ENCODE results near the gene CEP19.
"Not testable (repeated sequence)": the region's sequence is repeated elsewhere in the genome, so short reads cannot be mapped to it uniquely, and the experiment has no call there.

Gene CEP19, protein sequence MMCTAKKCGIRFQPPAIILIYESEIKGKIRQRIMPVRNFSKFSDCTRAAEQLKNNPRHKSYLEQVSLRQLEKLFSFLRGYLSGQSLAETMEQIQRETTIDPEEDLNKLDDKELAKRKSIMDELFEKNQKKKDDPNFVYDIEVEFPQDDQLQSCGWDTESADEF

DNA sequence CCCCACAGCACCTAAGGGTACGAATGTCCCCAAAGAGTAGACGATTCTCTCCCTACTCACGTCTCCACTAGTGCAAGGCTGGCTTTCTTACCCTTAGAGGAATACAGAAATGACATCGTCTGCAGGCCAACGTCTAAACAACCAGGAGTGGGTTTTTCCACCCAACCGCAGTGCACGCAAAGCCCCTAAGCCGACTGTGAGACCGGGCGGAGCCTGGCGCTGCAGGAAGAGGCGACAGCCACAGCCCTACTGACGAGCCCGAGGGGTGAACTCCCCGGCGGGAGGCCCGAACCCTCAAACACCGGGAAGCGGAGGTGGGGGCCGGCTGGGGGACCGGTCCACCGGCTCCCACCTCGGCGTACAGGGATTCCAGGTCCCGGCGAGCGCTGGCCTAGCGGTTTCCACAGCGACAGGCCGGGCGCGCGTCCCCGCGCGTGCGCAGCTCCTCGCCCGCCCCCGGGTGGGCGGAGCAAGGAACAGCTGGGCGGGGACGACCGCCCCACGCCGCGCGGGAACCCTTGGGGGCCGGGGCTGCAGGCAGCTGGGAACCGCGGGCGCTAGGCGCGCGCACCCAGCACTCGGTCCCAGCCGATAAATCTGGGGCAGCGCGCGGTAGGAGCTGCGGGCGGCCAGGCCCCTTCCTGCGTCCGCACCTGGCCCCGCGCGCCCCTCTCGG is at the start of gene CEP19, which contains the start of gene PIGX:
Gene CEP19 (minus strand): TSS at position 413 of the 676 bp plus-strand sequence. CDS start 3,593 bp downstream, outside the sequence.
Gene PIGX (plus strand): TSS at position 540 of the 676 bp plus-strand sequence.
- peak; percentile 64 for DNase-seq

DNA sequence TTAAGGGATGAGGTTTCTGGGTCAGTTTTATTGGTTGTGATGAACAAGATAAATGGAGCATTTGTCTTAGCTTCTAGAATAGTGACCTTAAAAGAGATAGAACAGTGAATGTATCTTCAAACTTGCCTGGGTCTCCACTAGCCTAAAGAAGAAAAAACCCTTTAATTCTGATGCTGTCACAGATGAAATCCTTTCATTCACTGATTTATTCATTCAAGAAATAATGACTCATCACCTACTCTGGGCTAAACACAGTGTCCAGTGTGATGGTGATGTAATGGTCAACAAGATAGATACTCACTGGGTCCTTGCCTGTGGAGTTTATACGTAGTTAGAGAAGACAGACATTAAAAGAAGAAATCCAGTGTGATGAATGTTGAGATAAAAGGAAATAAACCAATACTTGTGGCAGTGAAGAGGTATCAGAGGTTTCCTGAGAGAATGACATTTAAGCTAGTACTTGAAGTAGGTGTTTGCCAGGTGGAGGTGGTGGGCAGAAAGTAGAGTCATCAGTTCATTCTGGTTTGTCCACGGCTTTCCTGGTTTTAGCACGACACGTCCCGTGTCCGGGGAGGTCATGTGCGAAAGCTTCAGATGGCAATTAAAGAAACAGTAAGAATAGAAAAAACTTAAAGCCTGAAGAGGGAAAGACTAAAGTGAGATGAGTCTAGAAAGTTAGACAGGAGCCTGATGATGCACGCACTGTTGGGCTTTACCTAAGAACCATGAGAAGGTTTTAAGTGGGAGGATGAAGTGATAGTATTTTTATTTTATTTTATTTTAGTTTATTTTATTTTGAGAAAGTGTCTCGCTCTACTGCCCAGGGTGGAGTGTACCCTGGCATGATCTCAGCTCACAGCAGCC is 46.1 kb upstream of the CEP19 start:
- no peak for DNase-seq

DNA sequence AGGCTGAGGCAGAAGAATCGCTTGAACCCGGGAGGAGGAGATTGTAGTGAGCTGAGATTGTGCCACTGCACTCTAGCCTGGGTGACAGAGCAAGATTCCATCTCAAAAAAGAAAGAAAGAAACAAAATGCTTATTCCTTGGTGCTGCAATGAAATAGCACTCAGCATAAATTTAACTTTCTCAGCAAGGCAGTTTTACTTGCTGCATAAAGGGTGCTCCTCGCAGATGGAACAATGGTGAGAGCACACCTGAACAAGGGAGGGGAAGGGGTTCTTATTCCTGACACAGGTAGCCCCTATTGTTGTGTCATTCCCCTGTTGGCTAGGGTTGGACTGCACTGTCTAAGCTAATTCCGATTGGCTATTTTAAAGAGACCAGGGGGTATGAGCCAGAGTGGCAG is 44.7 kb upstream of the CEP19 start:
- no peak for DNase-seq

DNA sequence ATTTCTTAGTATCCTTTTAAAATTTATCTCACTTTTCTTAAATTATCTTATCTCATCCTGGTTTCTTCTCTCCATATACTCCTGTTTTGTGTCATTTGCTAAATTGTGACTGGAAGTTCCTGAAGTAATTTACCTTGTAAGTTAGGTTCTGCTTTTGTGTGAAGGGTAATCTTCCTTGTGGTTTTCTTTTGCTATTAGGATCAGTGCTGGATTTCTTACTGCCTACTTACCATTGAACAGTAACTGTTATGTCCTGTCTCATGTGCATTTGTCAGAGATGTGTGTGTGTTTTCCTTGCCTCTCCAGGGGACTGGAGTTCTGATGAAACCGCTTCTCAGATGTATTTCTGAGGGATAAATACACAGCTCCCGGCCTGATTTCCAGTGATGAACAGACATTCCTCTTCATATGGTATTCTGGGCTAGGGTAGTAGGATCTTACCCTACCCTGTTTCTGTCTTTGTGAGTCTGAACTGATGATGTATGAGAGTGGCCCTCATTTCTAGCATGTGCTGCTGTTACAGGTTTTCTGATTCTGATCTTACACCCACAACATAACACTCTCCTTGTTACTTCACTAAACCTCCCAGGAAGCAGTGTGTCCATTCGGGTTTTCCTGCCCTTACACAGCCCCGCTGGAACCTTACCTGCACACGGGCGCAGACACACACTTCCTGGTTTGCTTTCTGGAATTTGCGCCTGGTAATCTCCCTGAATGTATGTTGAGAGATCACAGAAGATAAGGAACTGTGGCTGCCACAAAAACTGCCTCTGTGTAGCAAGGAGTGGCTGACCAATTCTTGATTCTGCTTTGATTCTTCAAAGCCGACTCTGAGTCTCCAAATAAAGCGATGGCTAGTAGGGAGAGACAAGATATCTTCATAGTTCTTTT is 42.3 kb upstream of the CEP19 start:
- no peak for DNase-seq

DNA sequence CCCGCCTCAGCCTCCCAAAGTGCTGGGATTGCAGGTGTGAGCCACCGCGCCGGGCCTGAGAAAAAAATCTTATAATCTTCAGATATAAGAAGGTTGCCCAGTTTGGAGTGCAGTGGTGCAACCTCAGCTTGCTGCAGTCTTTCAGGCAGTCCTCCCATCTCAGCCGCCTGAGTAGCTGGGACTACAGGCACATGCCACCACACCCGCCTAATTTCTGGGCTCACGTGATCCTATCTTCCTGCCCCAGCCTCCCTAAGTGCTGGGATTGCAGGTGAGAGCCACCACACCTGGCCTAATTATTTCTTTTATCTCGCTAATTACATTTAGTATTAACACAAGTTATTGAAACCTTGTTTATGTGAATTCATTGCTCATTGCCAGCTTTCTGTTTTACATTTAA is 41.2 kb upstream of the CEP19 start:
- DNase-seq = no peak

DNA sequence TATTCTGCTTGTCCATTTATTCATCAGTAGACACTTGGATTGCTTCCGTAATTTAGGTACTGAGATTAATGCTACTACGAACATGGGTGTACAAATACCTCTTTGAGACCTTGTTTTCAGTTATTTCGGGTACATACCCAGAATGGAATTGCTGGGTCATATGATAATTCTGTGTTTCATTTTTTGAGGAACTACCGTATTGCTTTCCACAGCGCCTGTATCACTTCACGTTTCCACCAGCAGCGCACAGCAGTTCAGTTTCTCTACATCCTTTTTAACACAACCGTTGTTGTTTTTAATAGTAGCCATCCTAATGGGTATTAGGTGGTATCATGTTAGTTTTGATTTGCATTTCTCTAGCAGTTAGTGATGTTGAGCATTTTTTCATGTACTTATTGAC is 37.1 kb upstream of the CEP19 start:
- no peak for DNase-seq

DNA sequence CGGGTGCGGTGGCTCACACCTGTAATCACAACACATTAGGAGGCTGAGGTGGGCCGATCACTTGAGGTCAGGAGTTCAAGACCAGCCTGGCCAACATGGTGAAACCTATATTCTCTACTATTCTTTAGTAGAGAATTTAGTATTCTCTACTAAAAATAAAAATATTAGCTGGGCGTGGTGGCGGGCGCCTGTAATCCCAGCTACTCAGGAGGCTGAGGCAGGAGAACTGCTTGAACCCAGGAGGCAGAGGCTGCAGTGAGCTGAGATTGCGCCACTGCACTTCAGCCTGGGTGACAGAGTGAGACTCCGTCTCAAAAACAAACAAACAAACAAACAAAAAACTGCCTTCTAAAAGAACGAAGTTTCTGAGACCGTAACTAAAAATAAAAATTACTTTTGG is 31.5 kb upstream of the CEP19 start:
- not testable (repeated sequence) for DNase-seq

DNA sequence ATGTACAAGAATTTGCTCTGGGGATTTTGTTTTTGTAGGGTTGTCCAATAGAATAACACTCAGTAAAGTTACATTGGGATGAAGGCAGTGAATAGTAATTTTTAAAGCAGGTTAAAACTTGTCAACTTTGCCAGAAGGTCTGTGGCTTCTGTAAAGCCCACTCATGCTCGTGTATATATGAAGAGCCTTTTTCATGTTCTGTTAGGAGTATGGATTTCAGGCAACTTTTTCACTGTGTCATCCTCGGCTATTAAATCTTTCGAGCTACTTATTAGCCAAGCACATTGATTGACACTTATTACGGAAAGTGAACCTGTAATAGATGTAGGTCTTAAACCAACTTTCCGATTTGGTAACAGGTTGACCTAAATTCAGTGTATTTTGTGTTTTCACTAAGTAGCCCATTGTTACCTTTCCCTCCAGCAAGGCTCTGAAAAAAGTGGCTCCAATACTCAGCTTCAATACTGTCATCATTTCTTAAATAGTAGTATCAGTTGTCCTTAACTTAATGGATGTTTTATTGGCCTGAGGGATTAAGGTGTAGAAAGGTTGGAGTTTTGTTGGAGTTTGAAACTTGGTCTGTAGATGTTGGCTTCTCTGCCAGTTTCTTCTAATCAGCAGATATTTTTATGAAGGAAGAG is 29.3 kb upstream of the CEP19 start:
- no peak for DNase-seq

DNA sequence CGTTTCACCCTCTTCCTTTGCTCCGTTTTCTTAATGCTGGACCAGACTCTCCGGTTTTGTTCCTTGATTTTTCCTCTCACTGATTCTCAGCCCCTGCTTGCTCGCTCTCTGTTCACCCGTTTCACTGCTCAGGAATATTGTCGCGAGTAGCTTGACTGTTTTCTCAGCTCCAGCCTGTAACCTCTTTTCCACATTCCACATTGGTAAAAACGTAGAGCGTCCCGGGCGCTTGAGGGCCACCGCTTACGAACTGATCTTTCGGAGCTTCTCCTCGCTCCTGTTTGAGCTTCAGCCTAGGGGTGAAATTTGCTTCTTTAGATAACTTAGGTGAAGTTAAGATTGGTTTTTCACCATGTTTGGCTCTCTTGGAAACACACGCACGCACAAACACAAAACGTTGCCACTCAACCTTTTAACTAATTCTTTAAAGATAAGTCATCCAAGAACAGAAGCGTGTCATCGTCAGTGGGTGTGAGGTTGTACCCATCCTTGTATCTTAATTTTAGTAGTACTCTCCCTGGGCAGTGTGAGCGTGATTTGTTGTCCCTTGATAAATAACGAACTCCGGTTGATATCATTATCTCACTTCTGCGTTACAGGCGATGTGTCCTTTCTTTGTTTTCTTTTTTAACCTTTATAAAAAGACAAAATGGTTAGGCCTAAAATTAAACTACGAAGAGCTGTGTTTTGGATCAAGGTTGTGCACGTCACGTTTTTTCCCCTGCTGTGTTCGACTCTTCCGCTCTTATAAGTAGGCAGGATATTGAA is 28.6 kb upstream of the CEP19 start:
- DNase-seq = no peak

DNA sequence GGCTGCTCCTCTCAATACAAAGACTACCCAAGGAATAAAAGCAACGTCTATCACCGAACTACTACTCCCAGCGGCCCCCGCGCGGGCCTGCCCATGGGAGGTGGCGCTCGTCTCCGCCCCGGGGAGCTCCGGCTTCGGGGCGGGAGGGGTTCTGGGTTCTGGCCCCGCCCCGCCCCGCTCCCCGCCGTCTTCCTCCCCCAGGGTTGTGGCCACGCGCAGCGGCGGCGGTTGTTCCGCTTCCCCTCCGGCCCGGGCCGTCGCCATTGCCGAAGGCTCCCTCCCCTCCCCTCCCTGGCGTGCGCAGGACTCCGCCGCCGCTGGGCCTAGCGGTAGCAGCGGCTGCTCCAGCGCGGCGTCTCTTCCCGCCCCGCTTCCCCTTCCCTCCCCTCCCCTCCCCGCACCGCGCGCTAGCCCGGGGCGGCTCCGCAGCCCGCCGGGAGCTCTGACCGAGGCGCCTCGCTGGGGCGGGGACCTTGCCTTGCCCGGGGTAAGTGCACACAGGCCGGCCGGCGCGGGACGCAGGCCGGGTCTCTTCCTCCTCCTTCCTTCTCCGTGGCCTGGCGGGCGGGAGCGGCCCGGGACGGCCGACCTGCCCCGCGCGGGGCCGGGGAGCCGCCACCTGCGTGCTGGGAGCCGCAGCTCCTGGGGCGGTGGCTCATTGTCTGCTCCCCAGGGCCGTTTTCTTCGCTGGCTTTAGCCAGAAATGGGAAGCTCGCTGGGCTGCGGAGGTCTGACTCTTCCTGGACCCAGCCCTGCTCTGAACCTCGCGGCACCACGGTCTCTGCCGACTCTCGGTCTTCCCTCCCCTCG is 27.8 kb upstream of the CEP19 start, which contains the start of gene PAK2:
Gene PAK2 (plus strand): TSS at position 187 of the 810 bp plus-strand sequence. CDS start 42,790 bp downstream, outside the sequence.
- peak; percentile 93 for DNase-seq

DNA sequence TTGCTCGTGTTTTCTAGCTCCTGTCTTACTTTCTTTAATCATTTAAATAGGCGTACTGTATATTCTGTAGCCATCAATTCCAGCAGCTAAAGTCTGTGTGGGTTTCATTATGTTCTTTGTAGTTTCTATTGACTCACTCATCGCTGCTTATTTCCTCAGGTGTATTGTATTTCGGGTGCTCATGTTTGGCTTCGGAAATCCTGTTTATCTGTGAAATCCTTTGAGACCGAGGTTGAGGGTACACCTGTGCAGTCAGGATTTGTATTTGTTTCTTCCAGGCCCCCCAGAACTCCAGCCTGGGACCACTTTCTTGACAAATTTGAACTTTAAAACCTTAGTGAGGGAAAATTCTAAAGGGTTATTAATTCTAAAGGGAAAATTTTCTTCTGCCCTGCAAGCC is 25.6 kb upstream of the CEP19 start:
- DNase-seq = no peak

DNA sequence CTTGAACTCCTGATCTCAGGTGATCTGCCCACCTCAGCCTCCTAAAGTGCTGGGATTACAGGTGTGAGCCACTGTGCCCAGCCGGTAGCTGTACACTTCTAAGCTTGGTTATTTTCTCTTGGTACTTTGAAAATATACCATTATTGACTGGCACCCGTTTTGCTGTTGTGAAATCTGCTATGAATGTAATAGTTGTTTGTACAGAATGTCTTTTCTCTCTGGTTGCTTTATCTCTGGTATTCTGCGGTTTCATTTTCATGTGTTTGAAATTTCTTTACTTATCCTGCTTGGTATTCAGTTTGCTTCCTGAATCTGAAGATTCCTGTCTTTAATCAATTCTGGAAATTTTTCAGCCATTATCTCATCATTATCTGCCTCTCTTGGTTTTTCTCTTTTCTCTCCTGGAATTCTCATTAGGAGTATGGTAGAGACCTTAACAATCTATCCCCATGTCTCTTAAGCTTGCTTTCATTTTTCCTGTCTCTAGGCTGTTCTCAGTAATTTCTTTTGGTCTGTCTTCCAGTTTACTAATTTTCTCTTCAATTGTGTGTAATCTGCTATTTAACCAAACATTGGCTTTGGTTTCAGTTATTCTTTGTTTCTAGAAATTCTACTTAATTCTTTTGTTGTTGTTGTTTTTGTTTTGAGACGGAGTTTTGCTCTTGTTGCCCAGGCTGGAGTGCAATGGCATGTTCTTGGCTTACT is 24.8 kb upstream of the CEP19 start:
- no peak for DNase-seq

DNA sequence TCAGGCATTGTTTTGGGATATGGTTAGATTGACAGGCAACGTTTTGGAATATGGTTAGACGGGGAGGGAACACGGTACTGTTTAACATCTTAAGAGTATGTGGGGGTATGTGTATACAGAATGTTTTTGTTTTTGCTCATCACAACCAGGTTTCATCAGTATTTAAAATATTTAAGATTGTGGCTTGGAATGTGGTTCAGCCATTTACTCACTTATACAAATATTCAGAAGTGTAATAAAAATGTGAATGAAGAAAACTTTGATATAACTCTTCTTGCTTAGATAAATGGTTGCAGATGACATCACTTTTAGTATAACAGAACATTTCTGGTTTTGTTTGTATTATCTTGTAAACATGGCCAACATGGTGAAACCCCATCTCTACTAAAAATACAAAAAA is 23.7 kb upstream of the CEP19 start:
- no peak for DNase-seq

DNA sequence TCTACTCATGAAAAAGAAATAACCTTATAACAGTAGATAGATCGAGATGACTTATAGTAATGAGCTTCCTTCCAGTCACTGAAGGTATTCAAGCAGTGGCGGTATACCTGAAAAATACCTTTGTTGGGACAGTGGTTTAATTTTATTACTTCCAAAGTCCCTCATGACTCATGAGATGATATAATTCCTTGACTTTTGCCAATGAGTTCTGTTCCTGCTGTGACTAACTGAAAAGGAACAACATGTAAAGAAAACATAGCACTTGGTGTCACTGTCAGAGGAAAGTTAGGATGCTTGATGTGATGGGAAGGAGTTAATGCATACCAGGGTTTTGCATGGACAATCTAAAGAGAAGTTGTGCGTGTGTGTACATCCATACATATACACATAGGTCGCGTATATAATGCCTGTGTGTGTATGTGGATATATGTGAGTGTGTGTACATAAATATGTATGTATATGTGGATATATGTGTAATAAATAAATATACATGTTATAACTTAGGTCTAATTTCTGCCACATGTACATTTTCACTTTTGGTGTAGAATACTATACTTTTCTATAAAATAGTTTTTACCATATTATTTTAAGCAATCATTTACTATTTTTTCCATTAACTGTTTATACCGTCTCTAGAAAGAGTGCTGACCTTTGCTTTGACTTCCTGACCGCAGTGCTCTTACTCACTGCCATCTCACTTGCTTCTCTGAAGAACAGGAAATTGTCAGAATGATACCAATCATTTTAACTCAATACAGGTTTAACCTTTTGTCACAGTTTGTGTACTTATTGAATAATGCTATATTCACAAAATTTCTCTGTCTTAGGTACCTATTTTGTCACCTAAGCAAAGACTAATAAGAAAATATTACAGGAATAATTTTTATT is 15.0 kb upstream of the CEP19 start:
- DNase-seq = no peak

DNA sequence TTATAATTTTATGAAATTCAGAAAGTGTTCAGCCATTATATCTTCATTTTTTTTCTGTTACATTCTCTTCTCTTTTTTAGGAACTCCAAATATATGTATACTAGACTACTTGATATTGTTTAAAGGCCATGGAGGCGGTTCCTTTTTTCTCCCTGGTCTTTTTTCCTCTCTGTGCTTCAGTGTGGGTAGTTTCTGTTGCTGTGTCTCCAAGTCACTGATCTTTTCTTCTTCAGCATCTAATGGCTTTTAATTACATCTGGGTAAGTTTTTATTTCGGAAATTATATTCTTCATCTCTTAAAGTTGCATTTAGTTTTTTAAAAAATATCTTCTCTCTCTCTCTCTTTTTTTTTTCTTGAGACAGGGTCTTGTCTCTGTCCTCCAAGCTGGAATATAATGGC is 9.0 kb upstream of the CEP19 start:
- no peak for DNase-seq

DNA sequence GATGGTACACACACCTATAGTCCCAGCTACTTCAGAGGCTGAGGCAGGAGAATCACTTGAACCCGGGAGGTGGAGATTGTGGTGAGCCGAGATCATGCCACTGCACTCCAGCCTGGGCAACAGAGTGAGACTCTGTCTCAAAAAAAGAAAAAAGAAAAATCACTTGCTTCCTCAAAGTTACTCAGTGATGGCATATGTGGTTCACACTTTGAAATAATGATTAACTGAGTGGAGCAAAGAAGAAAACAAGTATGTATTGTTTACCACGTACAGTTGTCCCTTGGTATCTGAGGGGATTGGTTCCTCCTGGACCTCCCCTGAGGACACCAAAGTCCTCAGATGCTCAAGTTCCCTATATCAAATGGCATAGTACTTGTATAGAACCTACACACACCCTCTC is 5.1 kb upstream of the CEP19 start:
- DNase-seq = not testable (repeated sequence)

DNA sequence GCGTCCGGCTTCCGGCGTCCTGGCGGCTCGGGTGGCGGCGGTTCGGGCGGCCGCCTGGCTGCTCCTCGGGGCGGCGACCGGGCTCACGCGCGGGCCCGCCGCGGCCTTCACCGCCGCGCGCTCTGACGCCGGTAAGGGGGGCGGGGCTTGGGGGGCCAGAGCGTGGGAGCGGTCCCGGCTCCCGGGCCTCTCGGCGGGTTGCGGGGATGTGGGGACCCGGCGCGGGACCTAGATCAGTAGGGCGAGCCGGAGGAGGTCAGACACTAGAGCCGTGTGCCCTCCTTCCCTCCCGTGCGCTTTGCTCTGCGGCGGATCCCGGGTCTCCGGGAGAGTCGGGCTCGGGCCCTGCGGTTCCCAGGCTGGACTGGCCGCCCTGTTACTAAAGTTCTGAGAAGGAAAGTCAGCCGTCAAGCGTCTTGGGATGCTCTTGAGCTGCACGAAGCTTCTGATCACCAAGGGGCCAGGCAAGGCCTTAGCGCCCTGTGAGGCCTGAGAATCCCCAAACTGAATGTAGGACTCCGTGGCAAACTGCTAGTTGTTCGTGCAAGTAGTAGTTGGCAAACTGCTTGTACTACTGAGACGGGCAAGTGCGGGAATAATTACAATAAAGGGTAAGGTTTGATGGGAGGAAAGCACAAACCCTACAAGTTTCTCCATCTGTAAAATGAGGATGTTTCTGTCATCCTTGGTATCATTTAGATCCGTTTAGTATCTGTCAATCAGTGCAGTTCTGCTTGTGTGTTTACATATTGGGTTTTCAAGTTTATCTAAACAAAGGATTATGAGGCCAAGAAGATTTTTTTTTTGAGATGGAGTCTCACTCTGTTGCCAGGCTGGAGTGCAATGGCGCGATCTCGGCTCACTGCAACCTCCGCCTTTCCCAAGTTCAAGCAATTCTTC is 714 bp upstream of the CEP19 start:
- no peak for DNase-seq

DNA sequence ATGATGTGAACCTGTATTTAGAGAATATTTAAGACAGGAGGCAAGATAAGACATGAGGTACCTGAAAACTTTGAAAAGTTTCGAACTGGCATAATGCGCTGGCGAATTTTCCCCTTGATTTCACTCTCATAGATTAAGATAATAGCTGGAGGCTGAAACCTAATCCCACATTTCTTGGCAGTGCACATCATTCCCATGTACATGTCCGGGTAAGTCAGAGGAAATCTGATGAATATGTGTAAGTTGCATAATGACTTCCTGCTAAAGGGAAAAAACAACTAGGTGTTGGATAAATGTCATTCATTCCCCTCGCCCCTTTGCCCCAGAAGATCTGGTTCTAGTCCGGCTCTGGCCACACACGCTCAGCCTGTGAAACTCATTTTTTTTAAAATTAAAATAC is 3.6 kb downstream of the CEP19 start:
- DNase-seq = no peak
